ENCODE data around the gene PKP4.

DNA sequence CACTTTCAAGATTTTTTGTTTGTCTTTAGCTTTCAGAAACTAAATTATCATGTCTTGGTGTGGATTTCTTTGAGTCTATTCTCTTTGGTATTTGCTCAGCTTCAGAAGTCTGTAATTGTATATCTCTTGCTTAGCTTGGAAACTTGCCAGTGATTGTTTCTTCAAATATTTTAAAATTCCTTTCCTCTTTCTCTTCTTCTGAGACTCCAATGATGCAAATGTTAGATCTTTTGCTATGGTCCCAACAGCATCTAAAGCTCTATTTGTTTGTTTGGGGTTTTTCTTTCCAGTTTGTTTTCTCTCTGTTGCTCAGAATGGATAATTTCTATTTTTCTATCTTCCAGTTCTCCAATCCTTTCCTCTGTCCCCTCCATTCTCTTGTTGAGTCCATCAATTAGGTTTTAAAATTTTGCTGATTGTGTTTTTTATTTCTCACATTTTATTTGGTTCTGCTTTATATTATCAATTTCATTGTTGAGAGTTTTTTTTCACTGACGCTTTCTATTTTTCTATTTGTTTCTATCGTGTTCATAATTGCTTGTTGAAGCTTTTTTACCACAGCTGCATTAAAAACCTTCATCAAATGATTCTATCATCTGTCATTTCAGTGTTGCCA is 256.9 kb downstream of the PKP4 start:
- TF ChIP-seq, protein P1, sequence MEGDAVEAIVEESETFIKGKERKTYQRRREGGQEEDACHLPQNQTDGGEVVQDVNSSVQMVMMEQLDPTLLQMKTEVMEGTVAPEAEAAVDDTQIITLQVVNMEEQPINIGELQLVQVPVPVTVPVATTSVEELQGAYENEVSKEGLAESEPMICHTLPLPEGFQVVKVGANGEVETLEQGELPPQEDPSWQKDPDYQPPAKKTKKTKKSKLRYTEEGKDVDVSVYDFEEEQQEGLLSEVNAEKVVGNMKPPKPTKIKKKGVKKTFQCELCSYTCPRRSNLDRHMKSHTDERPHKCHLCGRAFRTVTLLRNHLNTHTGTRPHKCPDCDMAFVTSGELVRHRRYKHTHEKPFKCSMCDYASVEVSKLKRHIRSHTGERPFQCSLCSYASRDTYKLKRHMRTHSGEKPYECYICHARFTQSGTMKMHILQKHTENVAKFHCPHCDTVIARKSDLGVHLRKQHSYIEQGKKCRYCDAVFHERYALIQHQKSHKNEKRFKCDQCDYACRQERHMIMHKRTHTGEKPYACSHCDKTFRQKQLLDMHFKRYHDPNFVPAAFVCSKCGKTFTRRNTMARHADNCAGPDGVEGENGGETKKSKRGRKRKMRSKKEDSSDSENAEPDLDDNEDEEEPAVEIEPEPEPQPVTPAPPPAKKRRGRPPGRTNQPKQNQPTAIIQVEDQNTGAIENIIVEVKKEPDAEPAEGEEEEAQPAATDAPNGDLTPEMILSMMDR (IDR thresholded peaks at IDR 0.05), result no peak
- no peak for TF ChIP-seq POLR2A (IDR thresholded peaks at IDR 0.05)

Data from ovary (tissue), 3 donors.